ENCODE results near the gene CD22. TPM values are rescaled to one million over a fixed set of nuclear protein-coding genes. Genes with fewer than 3 reads are reported as not detected.

Gene CD22
- total and polyA plus RNA-seq, 2 donors (not counting 1 experiment from before 2014, with no cell fraction given), result 692 to 1,437 TPM

DNA sequence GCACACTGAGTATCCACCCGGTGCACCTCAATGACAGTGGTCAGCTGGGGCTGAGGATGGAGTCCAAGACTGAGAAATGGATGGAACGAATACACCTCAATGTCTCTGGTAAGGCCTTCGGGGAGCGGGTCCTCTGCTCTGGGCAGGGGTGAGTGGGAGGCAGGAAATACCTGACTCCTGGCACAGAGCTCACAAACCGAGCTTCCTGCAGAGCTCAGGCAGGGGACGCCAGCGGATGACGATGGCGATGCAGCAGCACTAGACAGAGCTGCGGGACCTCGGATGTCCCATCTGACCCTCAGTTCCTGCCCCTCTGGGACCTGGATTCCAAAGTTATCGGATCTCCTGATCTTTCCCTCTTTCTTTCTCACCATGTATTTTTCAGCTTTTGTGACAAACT, 3.8 kb downstream of the CD22 start:
- Histone ChIP-seq H3K36me3 (replicated peaks in 1 of 2; ENCODE audit: control extremely low read depth in 1 of 2, control insufficient read depth in 1 of 2, extremely low read depth in 1 of 2, insufficient read depth in 2 of 2, low read length in 1 of 2) (peaks cover 3 to 72% of the 10 kb centered on the region in 2 experiments), H3K27ac (ENCODE audit: low read length in 2 of 2) (peak overlapping the region; percentile 59 to 75), H3K9ac (ENCODE audit: low read length) (peak overlapping the region; percentile 86), H3K27me3 (replicated peaks in 1 of 4; ENCODE audit: control extremely low read depth in 1 of 4, control insufficient read depth in 3 of 4, insufficient read depth in 4 of 4, low read length in 3 of 4) (no peaks in the 10 kb centered on the region), H4K20me1 (ENCODE audit: control insufficient read depth, insufficient read depth, low read length, poor library complexity, severe bottlenecking) (peaks cover 80% of the 10 kb centered on the region), H3K4me3 (ENCODE audit: control extremely low read depth in 1 of 5, extremely low read depth in 1 of 5, insufficient read depth in 1 of 5, low read depth in 2 of 5, low read length in 4 of 5) (peak overlapping the region; percentile 57 to 100 (median 88)), H3K4me2 (replicated peaks; ENCODE audit: low read depth, low read length, poor library complexity, severe bottlenecking) (peak overlapping the region; percentile 87), H3K79me2 (ENCODE audit: control insufficient read depth, insufficient read depth, low read length) (peaks cover 99% of the 10 kb centered on the region), H3K9me3 (ENCODE audit: control extremely low read depth in 1 of 3, control insufficient read depth in 2 of 3, insufficient read depth in 1 of 3, low read length in 2 of 3) (no peaks in the 10 kb centered on the region), H3K4me1 (ENCODE audit: control insufficient read depth in 2 of 2, insufficient read depth in 2 of 2, low read length in 2 of 2) (peaks cover 68 to 86% of the 10 kb centered on the region in 2 donors), H2AFZ (ENCODE audit: insufficient read depth, low read depth, low read length, poor library complexity, severe bottlenecking) (no peak overlapping the region)
- 9% methylated on average over 11 of the region's 12 CpGs for WGBS (ENCODE audit: insufficient coverage)
- CTCF ChIA-PET, result interaction anchor here (0.6 to 6.4 kb wide), 15 partner anchors 9 to 191 kb away, joined by 3 to 35 read pairs (median 6); partner anchors contain the start of genes FFAR1 and USF2
- ATAC-seq (ENCODE audit: low read depth) (no peak), DNase-seq (peak; percentile 51)
- H3K27me3 Mint-ChIP-seq, result no peaks in the 10 kb centered on the region
- H3K4me1 Mint-ChIP-seq, result peaks cover 82% of the 10 kb centered on the region
- POLR2A ChIA-PET, result interaction anchor here (1.0 to 7.6 kb wide), 4 partner anchors 9 to 16 kb away, joined by 6 to 106 read pairs (median 11); partner anchors contain the start of gene FFAR1
- TF ChIP-seq EZH2 (IDR thresholded peaks at IDR 0.05; ENCODE audit: borderline replicate concordance, insufficient read depth, low read depth, low read length, poor library complexity, severe bottlenecking), result no peak
- TF ChIP-seq, protein P1, sequence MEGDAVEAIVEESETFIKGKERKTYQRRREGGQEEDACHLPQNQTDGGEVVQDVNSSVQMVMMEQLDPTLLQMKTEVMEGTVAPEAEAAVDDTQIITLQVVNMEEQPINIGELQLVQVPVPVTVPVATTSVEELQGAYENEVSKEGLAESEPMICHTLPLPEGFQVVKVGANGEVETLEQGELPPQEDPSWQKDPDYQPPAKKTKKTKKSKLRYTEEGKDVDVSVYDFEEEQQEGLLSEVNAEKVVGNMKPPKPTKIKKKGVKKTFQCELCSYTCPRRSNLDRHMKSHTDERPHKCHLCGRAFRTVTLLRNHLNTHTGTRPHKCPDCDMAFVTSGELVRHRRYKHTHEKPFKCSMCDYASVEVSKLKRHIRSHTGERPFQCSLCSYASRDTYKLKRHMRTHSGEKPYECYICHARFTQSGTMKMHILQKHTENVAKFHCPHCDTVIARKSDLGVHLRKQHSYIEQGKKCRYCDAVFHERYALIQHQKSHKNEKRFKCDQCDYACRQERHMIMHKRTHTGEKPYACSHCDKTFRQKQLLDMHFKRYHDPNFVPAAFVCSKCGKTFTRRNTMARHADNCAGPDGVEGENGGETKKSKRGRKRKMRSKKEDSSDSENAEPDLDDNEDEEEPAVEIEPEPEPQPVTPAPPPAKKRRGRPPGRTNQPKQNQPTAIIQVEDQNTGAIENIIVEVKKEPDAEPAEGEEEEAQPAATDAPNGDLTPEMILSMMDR (IDR thresholded peaks at IDR 0.05), result no peak
- intact Hi-C loops (cut with micrococcal nuclease), result loop anchor here (5.0 kb wide), 1 partner anchor 36 kb away; no protein-coding TSS in a partner anchor
- no peaks in the 10 kb centered on the region for H3K9me3 Mint-ChIP-seq (ENCODE audit: insufficient read depth)
- peak overlapping the region; percentile 81 for H3K4me3 Mint-ChIP-seq
- H3K27ac Mint-ChIP-seq, result peak overlapping the region; percentile 96

DNA sequence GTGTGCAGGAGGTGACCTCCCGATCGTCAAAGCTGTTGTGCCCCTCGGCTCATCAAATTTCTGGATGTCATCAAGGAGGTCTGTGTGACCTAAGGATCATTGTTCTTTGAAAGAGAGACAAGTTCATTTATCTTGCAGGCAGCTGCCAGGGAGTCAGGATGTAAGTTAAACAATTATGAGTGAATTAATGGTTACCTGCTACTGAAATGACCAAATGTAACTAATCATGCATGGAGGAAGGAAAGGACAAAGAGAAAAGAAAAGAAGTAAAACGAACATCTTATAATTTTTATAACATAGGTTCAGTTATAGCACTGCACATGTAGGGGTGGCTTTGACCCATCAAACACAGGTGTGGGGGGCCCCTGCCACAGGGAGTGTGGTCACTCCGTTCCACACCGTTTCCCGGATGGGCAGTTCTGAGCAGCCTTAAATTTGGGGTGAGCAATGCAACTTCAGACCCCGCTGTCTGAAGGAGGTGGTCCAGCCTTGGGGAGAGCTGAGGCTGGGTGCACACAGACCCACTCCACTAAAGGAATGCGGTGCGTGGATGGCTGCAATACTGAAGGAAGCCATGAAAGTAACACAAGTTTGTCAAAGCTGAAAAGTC, 5.3 kb downstream of the CD22 start:
- ChIA-PET CTCF (interaction anchor here (0.6 to 6.4 kb wide), 13 partner anchors 10 to 161 kb away, joined by 3 to 35 read pairs (median 5); partner anchors contain the start of gene FFAR1), POLR2A (interaction anchor here (0.6 to 7.6 kb wide), 9 partner anchors 11 to 309 kb away, joined by 3 to 106 read pairs (median 5); partner anchors contain the start of gene FFAR1)
- TF ChIP-seq EZH2 (IDR thresholded peaks at IDR 0.05; ENCODE audit: borderline replicate concordance, insufficient read depth, low read depth, low read length, poor library complexity, severe bottlenecking), result no peak
- TF ChIP-seq, protein P1 (IDR thresholded peaks at IDR 0.05), result no peak
- 70% methylated on average over 7 of the region's 10 CpGs for WGBS (ENCODE audit: insufficient coverage)
- Histone ChIP-seq H2AFZ (ENCODE audit: insufficient read depth, low read depth, low read length, poor library complexity, severe bottlenecking) (no peak overlapping the region), H3K36me3 (replicated peaks in 1 of 2; ENCODE audit: control extremely low read depth in 1 of 2, control insufficient read depth in 1 of 2, extremely low read depth in 1 of 2, insufficient read depth in 2 of 2, low read length in 1 of 2) (peaks cover 4 to 86% of the 10 kb centered on the region in 2 experiments), H3K27ac (ENCODE audit: low read length in 2 of 2) (peak overlapping the region; percentile 30 to 59), H4K20me1 (ENCODE audit: control insufficient read depth, insufficient read depth, low read length, poor library complexity, severe bottlenecking) (peaks cover 91% of the 10 kb centered on the region), H3K4me2 (replicated peaks; ENCODE audit: low read depth, low read length, poor library complexity, severe bottlenecking) (peak overlapping the region; percentile 87), H3K27me3 (replicated peaks in 1 of 4; ENCODE audit: control extremely low read depth in 1 of 4, control insufficient read depth in 3 of 4, insufficient read depth in 4 of 4, low read length in 3 of 4) (no peaks in the 10 kb centered on the region), H3K9ac (ENCODE audit: low read length) (peak overlapping the region; percentile 86), H3K4me1 (ENCODE audit: control insufficient read depth in 2 of 2, insufficient read depth in 2 of 2, low read length in 2 of 2) (peaks cover 64 to 87% of the 10 kb centered on the region in 2 donors), H3K79me2 (ENCODE audit: control insufficient read depth, insufficient read depth, low read length) (peaks cover 98% of the 10 kb centered on the region), H3K4me3 (ENCODE audit: control extremely low read depth in 1 of 5, extremely low read depth in 1 of 5, insufficient read depth in 1 of 5, low read depth in 2 of 5, low read length in 4 of 5) (peak overlapping the region in 4 of 5 experiments; percentile 83 to 100 (median 94)), H3K9me3 (ENCODE audit: control extremely low read depth in 1 of 3, control insufficient read depth in 2 of 3, insufficient read depth in 1 of 3, low read length in 2 of 3) (no peaks in the 10 kb centered on the region)
- peak overlapping the region; percentile 96 for H3K27ac Mint-ChIP-seq
- peaks cover 79% of the 10 kb centered on the region for H3K4me1 Mint-ChIP-seq
- DNase-seq (no peak), ATAC-seq (ENCODE audit: low read depth) (no peak)
- H3K4me3 Mint-ChIP-seq, result peak overlapping the region; percentile 81
- intact Hi-C loops (cut with micrococcal nuclease), result loop anchor here (5.0 kb wide), 1 partner anchor 37 kb away; no protein-coding TSS in a partner anchor
- H3K27me3 Mint-ChIP-seq, result no peaks in the 10 kb centered on the region
- no peaks in the 10 kb centered on the region for H3K9me3 Mint-ChIP-seq (ENCODE audit: insufficient read depth)
